Keratinocyte (primary cell): ENCODE results near the gene IMPDH1.

Source experiments
- CTCF ChIP-seq, 3 experiments: IDR thresholded peaks in 1 of 3; conservative IDR thresholded peaks in 1 of 3; optimal IDR thresholded peaks in 1 of 3; 2 replicates in 2 of 3; 3 replicates in 1 of 3; pipeline versions ENCODE3 to v1.5.1; 2011; ENCODE audit warnings: low read length in 3 of 3, mild to moderate bottlenecking in 3 of 3, moderate library complexity in 2 of 3, control low read depth in 1 of 3, inconsistent platforms in 1 of 3; ENCODE audit not compliant: insufficient read depth in 2 of 3; ENCODE audit errors: extremely low read depth in 1 of 3
- EZH2 ChIP-seq: IDR thresholded peaks from one replicate; pipeline ENCODE4 v1.6.1; 2012; ENCODE audit warnings: inconsistent platforms, mild to moderate bottlenecking, low read length, moderate library complexity

GRCh38 chr7:128434413-128435326 is 24.9 kb upstream of the IMPDH1 start:
- TF ChIP-seq CTCF (optimal IDR thresholded peaks at IDR 0.05 in 1 of 3, IDR thresholded peaks at IDR 0.05 in 1 of 3, conservative IDR thresholded peaks at IDR 0.05 in 1 of 3; ENCODE audit: extremely low read depth in 1 of 3, insufficient read depth in 2 of 3, low read length in 3 of 3), result no peak
- TF ChIP-seq EZH2, result no peak
